Measurements from ENCODE around the gene TLX1. TPM values are rescaled to one million over a fixed set of nuclear protein-coding genes. Genes with fewer than 3 reads are reported as not detected.

The TLX1 gene
- total and polyA plus RNA-seq, 4 donors: 0.06 to 0.79 (median 0.31) TPM

GRCh38 chr10:101094121-101094879 lies 36.8 kb upstream of the TLX1 start:
- no peak overlapping the region for H3K4me3 ChIP-seq (ENCODE audit: low read depth in 1 of 3, low read length in 3 of 3)
- no peaks in the 10 kb centered on the region for H3K36me3 ChIP-seq (ENCODE audit: control insufficient read depth in 4 of 4, insufficient read depth in 3 of 4, low read depth in 1 of 4, low read length in 3 of 4)
- TF ChIP-seq CTCF (IDR thresholded peaks at IDR 0.05; ENCODE audit: low read depth, low read length, missing input control): no peak
- TF ChIP-seq, protein P1, sequence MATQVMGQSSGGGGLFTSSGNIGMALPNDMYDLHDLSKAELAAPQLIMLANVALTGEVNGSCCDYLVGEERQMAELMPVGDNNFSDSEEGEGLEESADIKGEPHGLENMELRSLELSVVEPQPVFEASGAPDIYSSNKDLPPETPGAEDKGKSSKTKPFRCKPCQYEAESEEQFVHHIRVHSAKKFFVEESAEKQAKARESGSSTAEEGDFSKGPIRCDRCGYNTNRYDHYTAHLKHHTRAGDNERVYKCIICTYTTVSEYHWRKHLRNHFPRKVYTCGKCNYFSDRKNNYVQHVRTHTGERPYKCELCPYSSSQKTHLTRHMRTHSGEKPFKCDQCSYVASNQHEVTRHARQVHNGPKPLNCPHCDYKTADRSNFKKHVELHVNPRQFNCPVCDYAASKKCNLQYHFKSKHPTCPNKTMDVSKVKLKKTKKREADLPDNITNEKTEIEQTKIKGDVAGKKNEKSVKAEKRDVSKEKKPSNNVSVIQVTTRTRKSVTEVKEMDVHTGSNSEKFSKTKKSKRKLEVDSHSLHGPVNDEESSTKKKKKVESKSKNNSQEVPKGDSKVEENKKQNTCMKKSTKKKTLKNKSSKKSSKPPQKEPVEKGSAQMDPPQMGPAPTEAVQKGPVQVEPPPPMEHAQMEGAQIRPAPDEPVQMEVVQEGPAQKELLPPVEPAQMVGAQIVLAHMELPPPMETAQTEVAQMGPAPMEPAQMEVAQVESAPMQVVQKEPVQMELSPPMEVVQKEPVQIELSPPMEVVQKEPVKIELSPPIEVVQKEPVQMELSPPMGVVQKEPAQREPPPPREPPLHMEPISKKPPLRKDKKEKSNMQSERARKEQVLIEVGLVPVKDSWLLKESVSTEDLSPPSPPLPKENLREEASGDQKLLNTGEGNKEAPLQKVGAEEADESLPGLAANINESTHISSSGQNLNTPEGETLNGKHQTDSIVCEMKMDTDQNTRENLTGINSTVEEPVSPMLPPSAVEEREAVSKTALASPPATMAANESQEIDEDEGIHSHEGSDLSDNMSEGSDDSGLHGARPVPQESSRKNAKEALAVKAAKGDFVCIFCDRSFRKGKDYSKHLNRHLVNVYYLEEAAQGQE (IDR thresholded peaks at IDR 0.05): no peak
- no peak for TF ChIP-seq MAX (IDR thresholded peaks at IDR 0.05)
- TF ChIP-seq YY1 (IDR thresholded peaks at IDR 0.05): no peak
- TF ChIP-seq JUND (IDR thresholded peaks at IDR 0.05): no peak
- TF ChIP-seq GABPA (IDR thresholded peaks at IDR 0.05 in 1 of 2, conservative IDR thresholded peaks at IDR 0.05 in 1 of 2): no peak
- no peak for TF ChIP-seq HNF4G (IDR thresholded peaks at IDR 0.05)
- TF ChIP-seq FOXA1 (IDR thresholded peaks at IDR 0.05): no peak
- TF ChIP-seq ATF3 (IDR thresholded peaks at IDR 0.05): no peak
- no peak for TF ChIP-seq RAD21 (IDR thresholded peaks at IDR 0.05)
- TF ChIP-seq EGR1 (IDR thresholded peaks at IDR 0.05; ENCODE audit: low read depth in 2 of 2): no peak
- TF ChIP-seq, protein P2, sequence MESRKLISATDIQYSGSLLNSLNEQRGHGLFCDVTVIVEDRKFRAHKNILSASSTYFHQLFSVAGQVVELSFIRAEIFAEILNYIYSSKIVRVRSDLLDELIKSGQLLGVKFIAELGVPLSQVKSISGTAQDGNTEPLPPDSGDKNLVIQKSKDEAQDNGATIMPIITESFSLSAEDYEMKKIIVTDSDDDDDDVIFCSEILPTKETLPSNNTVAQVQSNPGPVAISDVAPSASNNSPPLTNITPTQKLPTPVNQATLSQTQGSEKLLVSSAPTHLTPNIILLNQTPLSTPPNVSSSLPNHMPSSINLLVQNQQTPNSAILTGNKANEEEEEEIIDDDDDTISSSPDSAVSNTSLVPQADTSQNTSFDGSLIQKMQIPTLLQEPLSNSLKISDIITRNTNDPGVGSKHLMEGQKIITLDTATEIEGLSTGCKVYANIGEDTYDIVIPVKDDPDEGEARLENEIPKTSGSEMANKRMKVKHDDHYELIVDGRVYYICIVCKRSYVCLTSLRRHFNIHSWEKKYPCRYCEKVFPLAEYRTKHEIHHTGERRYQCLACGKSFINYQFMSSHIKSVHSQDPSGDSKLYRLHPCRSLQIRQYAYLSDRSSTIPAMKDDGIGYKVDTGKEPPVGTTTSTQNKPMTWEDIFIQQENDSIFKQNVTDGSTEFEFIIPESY (IDR thresholded peaks at IDR 0.05): no peak
- no peak for TF ChIP-seq HNF4A (conservative IDR thresholded peaks at IDR 0.05)
- no peak for TF ChIP-seq SP1 (IDR thresholded peaks at IDR 0.05)
- TF ChIP-seq FOXA2 (IDR thresholded peaks at IDR 0.05): no peak
- no peak for TF ChIP-seq NR2F2 (IDR thresholded peaks at IDR 0.05)
- no peak for TF ChIP-seq RXRA (IDR thresholded peaks at IDR 0.05)
- no peak for TF ChIP-seq TAF1 (conservative IDR thresholded peaks at IDR 0.05)
- no peak overlapping the region for H3K27ac ChIP-seq (ENCODE audit: low read depth in 1 of 2, low read length in 2 of 2)
- no peak for DNase-seq (ENCODE audit: low spot score)
- H3K9ac ChIP-seq (ENCODE audit: low read depth in 1 of 2, low read length in 2 of 2): no peak overlapping the region
- 78% methylated on average over 14 of the region's 14 CpGs for WGBS
- H3K27me3 ChIP-seq (ENCODE audit: control insufficient read depth in 4 of 4, insufficient read depth in 4 of 4, low read length in 3 of 4): peaks cover 0 to 2% (median 1%) of the 10 kb centered on the region in 4 donors
- no peaks in the 10 kb centered on the region for H3K4me1 ChIP-seq (ENCODE audit: control insufficient read depth in 4 of 4, insufficient read depth in 4 of 4, low read length in 3 of 4)
- no peaks in the 10 kb centered on the region for H3K9me3 ChIP-seq (ENCODE audit: control insufficient read depth in 4 of 4, low read length in 3 of 4)
